ENCODE results near the gene CYP2F1. TPM values are rescaled to one million over a fixed set of nuclear protein-coding genes. Genes with fewer than 3 reads are reported as not detected.

Gene CYP2F1, protein sequence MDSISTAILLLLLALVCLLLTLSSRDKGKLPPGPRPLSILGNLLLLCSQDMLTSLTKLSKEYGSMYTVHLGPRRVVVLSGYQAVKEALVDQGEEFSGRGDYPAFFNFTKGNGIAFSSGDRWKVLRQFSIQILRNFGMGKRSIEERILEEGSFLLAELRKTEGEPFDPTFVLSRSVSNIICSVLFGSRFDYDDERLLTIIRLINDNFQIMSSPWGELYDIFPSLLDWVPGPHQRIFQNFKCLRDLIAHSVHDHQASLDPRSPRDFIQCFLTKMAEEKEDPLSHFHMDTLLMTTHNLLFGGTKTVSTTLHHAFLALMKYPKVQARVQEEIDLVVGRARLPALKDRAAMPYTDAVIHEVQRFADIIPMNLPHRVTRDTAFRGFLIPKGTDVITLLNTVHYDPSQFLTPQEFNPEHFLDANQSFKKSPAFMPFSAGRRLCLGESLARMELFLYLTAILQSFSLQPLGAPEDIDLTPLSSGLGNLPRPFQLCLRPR
- total RNA-seq (not detected), polyA plus RNA-seq (not detected)
- long read RNA-seq, donor 1: 0 reads
- long read RNA-seq, donor 2: 0 reads
- long read RNA-seq, donor 3: 0 reads
- long read RNA-seq, donor 4: 0 reads
- long read RNA-seq, donor 5: 0 reads
- long read RNA-seq, donor 6: 0 reads
- long read RNA-seq, donor 7: 0 reads
- long read RNA-seq, donor 8: 0 reads
- long read RNA-seq, donor 9: 0 reads
- long read RNA-seq, donor 10: 0 reads

DNA sequence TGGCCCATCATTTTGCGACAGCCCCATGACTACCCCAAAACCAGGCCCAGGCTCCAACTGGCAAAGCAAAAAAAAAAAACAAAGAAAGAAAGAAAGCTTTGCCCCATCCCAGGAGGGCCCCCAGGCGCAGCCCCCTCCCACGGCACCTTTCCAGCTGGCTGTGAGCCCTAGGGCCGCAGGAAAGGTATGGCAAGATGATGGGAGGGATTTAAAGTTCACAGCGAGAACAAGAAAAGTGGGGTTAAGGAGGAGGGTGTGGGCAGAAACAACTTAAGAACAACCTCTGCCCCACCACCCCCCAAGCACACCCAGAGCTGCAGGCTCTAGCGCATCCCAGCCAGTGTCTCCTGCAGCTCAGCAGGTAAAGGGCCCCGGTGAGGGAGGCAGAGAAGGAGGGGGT is at the start of gene CYP2F1:
CYP2F1 (plus strand) TSS at position 301 of the 400 bp plus-strand sequence. CDS start 1,757 bp downstream, outside the sequence.
- intact Hi-C loops (cut with DNase I): no loop called here
- 70 to 80% (median 74%) methylated on average over 6 to 7 of the region's 7 CpGs for WGBS, 4 donors

DNA sequence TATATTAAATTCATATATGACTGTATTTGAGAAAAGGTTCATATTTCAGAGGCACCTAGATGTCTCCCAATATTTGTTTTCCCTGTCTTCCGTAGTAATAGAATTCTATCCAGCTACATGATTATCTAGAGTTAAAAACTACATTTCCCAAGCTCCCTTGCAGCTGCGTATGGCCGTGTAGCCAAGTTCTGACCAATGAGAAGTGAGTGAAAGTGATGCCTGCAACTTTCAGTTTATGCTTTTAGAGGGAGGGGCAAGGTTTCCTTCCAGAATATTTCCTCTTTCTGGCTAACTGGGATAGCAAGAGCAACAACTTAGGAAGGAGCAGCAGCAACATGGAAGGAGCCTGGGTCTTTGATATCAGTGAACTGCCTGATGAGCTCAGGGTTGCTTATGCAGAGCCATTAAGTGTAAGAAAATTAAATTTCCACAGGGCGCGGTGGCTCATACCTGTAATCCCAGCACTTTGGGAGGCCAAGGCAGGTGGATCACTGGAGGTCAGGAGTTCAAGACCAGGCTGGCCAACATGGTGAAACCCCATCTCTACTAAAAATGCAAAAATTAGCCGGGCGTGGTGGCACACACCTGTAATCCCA is 49.2 kb upstream of the CYP2F1 start:
- DNase-seq: no peak
- Histone ChIP-seq H3K9me3 (replicated peaks in 1 of 3) (no peaks in the 10 kb centered on the region), H3K27me3 (no peaks in the 10 kb centered on the region), H3K27ac (no peak overlapping the region), H3K4me3 (no peak overlapping the region), H3K36me3 (replicated peaks in 1 of 2) (no peaks in the 10 kb centered on the region), H3K4me1 (replicated peaks in 1 of 2) (no peaks in the 10 kb centered on the region)
- TF ChIP-seq, protein P1, sequence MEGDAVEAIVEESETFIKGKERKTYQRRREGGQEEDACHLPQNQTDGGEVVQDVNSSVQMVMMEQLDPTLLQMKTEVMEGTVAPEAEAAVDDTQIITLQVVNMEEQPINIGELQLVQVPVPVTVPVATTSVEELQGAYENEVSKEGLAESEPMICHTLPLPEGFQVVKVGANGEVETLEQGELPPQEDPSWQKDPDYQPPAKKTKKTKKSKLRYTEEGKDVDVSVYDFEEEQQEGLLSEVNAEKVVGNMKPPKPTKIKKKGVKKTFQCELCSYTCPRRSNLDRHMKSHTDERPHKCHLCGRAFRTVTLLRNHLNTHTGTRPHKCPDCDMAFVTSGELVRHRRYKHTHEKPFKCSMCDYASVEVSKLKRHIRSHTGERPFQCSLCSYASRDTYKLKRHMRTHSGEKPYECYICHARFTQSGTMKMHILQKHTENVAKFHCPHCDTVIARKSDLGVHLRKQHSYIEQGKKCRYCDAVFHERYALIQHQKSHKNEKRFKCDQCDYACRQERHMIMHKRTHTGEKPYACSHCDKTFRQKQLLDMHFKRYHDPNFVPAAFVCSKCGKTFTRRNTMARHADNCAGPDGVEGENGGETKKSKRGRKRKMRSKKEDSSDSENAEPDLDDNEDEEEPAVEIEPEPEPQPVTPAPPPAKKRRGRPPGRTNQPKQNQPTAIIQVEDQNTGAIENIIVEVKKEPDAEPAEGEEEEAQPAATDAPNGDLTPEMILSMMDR (IDR thresholded peaks at IDR 0.05): no peak
- no peak for TF ChIP-seq POLR2A (IDR thresholded peaks at IDR 0.05)
- whole genome bisulfite sequencing, 4 donors: 54 to 63% (median 62%) methylated on average over 7 of the region's 7 CpGs
- intact Hi-C loops (cut with DNase I): no loop called here

More for the DNA sequence above, at the start of gene CYP2F1:
- no peaks in the 10 kb centered on the region for H3K36me3 ChIP-seq (replicated peaks in 1 of 2)
- H3K4me3 ChIP-seq: no peak within 1 kb of the TSS
- H3K27ac ChIP-seq: no peak within 1 kb of the TSS
- no peaks in the 10 kb centered on the region for H3K27me3 ChIP-seq
- DNase-seq: no peak
- no peaks in the 10 kb centered on the region for H3K9me3 ChIP-seq (replicated peaks in 1 of 3)
- TF ChIP-seq POLR2A (IDR thresholded peaks at IDR 0.05): no peak
- TF ChIP-seq, protein P1 (IDR thresholded peaks at IDR 0.05): no peak
- H3K4me1 ChIP-seq (replicated peaks in 1 of 2): no peaks in the 10 kb centered on the region

DNA sequence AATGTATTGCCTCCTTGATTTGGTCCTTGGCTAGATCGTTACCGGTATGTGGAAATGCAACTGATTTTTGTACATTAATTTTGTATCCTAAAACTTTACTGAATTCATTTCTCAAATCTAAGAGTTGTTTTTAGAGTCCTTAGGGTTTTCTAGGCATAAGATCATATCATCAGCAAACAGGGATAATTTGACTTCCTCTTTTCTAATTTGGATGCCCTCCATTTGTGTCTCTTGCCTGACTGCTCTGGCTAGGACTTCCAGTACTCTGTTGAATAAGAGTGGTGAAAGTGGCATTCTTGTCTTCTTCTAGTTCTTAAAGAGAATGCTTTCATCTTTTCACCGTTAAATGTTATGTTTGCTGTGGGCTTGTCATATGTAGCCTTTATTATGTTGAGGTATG is 37.9 kb upstream of the CYP2F1 start:
- Histone ChIP-seq H3K27ac (no peak overlapping the region), H3K4me3 (no peak overlapping the region), H3K4me1 (replicated peaks in 1 of 2) (no peaks in the 10 kb centered on the region), H3K27me3 (no peaks in the 10 kb centered on the region), H3K36me3 (replicated peaks in 1 of 2) (no peaks in the 10 kb centered on the region), H3K9me3 (replicated peaks in 1 of 3) (no peaks in the 10 kb centered on the region)
- intact Hi-C loops (cut with DNase I): no loop called here
- WGBS, 4 donors: 82 to 89% (median 86%) methylated on average over 3 of the region's 3 CpGs
- no peak for DNase-seq
- TF ChIP-seq POLR2A (IDR thresholded peaks at IDR 0.05): no peak
- TF ChIP-seq, protein P1 (IDR thresholded peaks at IDR 0.05): no peak

DNA sequence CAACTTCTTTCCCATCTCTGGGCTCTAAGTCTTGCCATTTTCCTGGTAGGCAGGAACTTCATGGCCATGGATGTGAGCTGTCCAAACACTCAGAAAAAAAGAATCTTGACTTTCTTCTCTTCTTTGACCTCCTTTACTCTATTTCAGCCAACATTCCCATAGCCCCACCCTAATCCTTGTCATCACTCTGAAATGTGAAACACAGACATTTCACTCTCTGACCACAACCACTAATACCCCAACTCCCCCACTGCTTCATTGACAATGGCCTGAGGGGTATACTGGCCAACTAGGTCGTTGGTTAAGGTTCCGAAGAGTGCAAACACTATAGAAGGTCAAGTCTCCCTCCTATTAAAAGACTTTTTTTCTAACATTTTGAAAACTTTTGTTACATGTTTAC is 30.7 kb upstream of the CYP2F1 start:
- intact Hi-C loops (cut with DNase I): no loop called here
- Histone ChIP-seq H3K9me3 (replicated peaks in 1 of 3) (no peaks in the 10 kb centered on the region), H3K36me3 (replicated peaks in 1 of 2) (no peaks in the 10 kb centered on the region), H3K4me1 (replicated peaks in 1 of 2) (no peaks in the 10 kb centered on the region), H3K27me3 (peaks cover 6% of the 10 kb centered on the region), H3K4me3 (no peak overlapping the region), H3K27ac (no peak overlapping the region)
- DNase-seq: no peak
- no peak for TF ChIP-seq POLR2A (IDR thresholded peaks at IDR 0.05)
- TF ChIP-seq, protein P1 (IDR thresholded peaks at IDR 0.05): no peak
- whole genome bisulfite sequencing, 4 donors: 53 to 75% (median 58%) methylated on average over 2 of the region's 2 CpGs
